ENCODE data around the gene MYBPC1.

MYBPC1 gene

GRCh38 chr12:101698800-101699347 lies 104.1 kb downstream of the MYBPC1 start:
- no peak overlapping the region; the same call in 1 of the 2 replicates for H3K27ac ChIP-seq
- H3K4me2 ChIP-seq = peak overlapping the region; percentile 40
- TF ChIP-seq, protein P1, sequence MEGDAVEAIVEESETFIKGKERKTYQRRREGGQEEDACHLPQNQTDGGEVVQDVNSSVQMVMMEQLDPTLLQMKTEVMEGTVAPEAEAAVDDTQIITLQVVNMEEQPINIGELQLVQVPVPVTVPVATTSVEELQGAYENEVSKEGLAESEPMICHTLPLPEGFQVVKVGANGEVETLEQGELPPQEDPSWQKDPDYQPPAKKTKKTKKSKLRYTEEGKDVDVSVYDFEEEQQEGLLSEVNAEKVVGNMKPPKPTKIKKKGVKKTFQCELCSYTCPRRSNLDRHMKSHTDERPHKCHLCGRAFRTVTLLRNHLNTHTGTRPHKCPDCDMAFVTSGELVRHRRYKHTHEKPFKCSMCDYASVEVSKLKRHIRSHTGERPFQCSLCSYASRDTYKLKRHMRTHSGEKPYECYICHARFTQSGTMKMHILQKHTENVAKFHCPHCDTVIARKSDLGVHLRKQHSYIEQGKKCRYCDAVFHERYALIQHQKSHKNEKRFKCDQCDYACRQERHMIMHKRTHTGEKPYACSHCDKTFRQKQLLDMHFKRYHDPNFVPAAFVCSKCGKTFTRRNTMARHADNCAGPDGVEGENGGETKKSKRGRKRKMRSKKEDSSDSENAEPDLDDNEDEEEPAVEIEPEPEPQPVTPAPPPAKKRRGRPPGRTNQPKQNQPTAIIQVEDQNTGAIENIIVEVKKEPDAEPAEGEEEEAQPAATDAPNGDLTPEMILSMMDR (conservative IDR thresholded peaks at IDR 0.05; ENCODE audit: low read depth, low read length) = no peak
- H4K20me1 ChIP-seq (ENCODE audit: insufficient read depth) = no peaks in the 10 kb centered on the region
- peaks cover 15% of the 10 kb centered on the region for H3K4me1 ChIP-seq (ENCODE audit: low read depth, poor library complexity, severe bottlenecking)
- H3K9ac ChIP-seq = peak overlapping the region; percentile 74; the same call in 1 of the 2 replicates
- H2AFZ ChIP-seq (ENCODE audit: low read depth) = peak overlapping the region; percentile 65
- no peak overlapping the region for H3K4me3 ChIP-seq (IDR thresholded peaks at IDR 0.05; ENCODE audit: insufficient read depth, low read depth, low read length)
- no peaks in the 10 kb centered on the region for H3K27me3 ChIP-seq (ENCODE audit: insufficient read depth, low read depth)
- peaks cover 18% of the 10 kb centered on the region; the same call in 1 of the 2 replicates for H3K79me2 ChIP-seq (ENCODE audit: insufficient read depth, low read depth)
- no peaks in the 10 kb centered on the region for H3K36me3 ChIP-seq (ENCODE audit: insufficient read depth)

DNA sequence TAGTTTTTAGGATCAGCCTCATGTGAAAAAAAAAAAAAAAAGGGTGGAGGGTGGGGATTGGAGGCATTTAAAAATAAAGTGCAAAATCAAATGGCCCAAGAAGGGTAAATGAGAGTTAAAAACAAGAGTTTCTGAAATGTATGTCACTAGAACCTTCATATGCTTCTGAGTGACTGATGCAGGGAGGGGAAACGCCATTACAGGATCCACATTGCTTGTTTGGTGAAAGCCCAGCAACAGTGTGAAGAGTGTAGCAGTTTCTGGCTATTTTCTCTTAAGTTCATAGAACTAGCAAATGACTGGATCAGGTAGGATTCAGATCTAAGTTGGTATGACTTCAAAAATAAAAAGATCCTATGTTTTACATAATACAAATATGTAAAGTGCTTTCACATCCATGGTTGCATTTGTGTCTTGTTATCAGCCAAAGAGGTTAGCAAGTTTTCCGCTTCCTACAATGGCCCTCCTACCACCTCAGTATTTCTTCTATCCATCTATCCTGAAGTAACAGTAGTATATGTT lies 105.6 kb downstream of the MYBPC1 start:
- Histone ChIP-seq H3K27ac (no peak overlapping the region), H4K20me1 (ENCODE audit: insufficient read depth) (no peaks in the 10 kb centered on the region), H3K27me3 (ENCODE audit: insufficient read depth, low read depth) (no peaks in the 10 kb centered on the region), H3K4me1 (ENCODE audit: low read depth, poor library complexity, severe bottlenecking) (peaks cover 15% of the 10 kb centered on the region), H3K9ac (no peak overlapping the region), H3K36me3 (ENCODE audit: insufficient read depth) (no peaks in the 10 kb centered on the region), H3K4me3 (IDR thresholded peaks at IDR 0.05; ENCODE audit: insufficient read depth, low read depth, low read length) (no peak overlapping the region), H2AFZ (ENCODE audit: low read depth) (no peak overlapping the region), H3K4me2 (no peak overlapping the region), H3K79me2 (ENCODE audit: insufficient read depth, low read depth) (peaks cover 18% of the 10 kb centered on the region; the same call in 1 of the 2 replicates)
- TF ChIP-seq, protein P1 (conservative IDR thresholded peaks at IDR 0.05; ENCODE audit: low read depth, low read length) = no peak

DNA sequence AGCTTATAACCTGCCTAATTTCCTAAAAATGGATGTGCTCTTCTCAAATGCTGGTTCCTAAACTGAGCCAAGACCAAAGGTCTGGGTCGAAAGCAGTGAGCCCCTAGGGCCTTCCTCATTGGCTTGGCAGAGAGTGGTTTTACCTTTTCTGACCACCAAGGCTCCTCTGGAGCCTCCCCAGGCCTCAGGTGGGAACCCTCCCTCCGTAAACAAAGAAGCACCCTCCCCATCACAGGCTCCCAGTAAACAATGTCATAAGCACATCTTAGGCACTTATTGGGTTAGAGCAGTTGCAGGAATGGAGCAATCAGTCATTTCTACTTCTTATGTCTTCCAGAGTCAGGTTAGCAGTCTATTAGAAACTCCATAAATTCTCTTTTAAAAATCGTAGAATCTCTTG lies 108.7 kb downstream of the MYBPC1 start:
- H4K20me1 ChIP-seq (ENCODE audit: insufficient read depth) = no peaks in the 10 kb centered on the region
- H3K9ac ChIP-seq = no peak overlapping the region
- H3K36me3 ChIP-seq (ENCODE audit: insufficient read depth) = no peaks in the 10 kb centered on the region
- H3K27ac ChIP-seq = no peak overlapping the region
- H3K79me2 ChIP-seq (ENCODE audit: insufficient read depth, low read depth) = peaks cover 16% of the 10 kb centered on the region; the same call in 1 of the 2 replicates
- no peak overlapping the region for H3K4me2 ChIP-seq
- H3K4me1 ChIP-seq (ENCODE audit: low read depth, poor library complexity, severe bottlenecking) = peaks cover 12% of the 10 kb centered on the region
- no peak overlapping the region for H2AFZ ChIP-seq (ENCODE audit: low read depth)
- TF ChIP-seq, protein P1 (conservative IDR thresholded peaks at IDR 0.05; ENCODE audit: low read depth, low read length) = no peak
- no peak overlapping the region for H3K4me3 ChIP-seq (IDR thresholded peaks at IDR 0.05; ENCODE audit: insufficient read depth, low read depth, low read length)
- H3K27me3 ChIP-seq (ENCODE audit: insufficient read depth, low read depth) = no peaks in the 10 kb centered on the region

DNA sequence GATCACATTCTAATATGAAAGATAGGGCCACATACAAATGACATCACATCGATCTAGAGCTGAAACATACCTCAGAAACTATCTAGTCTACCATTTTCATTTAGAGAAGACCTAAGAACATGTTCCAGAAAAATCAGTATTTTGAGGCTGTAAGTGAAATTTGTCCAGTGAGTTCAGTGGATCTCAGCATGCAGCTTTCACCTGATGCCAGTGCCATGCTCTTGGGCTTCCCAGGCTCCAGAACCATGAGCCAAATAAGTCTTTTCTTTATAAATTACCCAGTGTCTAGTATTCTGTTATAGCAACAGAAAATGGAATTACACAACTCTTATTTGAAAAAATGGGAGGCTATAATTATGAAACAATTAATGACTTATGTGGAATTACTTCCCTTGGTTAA lies 111.6 kb downstream of the MYBPC1 start:
- TF ChIP-seq, protein P1 (conservative IDR thresholded peaks at IDR 0.05; ENCODE audit: low read depth, low read length) = no peak
- Histone ChIP-seq H4K20me1 (ENCODE audit: insufficient read depth) (no peaks in the 10 kb centered on the region), H2AFZ (ENCODE audit: low read depth) (no peak overlapping the region), H3K79me2 (ENCODE audit: insufficient read depth, low read depth) (peaks cover 8% of the 10 kb centered on the region; the same call in 1 of the 2 replicates), H3K4me1 (ENCODE audit: low read depth, poor library complexity, severe bottlenecking) (peaks cover 9% of the 10 kb centered on the region), H3K4me2 (no peak overlapping the region), H3K9ac (no peak overlapping the region), H3K27ac (no peak overlapping the region), H3K27me3 (ENCODE audit: insufficient read depth, low read depth) (no peaks in the 10 kb centered on the region), H3K4me3 (IDR thresholded peaks at IDR 0.05; ENCODE audit: insufficient read depth, low read depth, low read length) (no peak overlapping the region), H3K36me3 (ENCODE audit: insufficient read depth) (no peaks in the 10 kb centered on the region)
